Activated CD4-positive, alpha-beta T cell treated with anti-CD3 and anti-CD28 coated beads for 24 hours (primary cell): ENCODE data around the gene TRPM2.
A peak's percentile ranks its signal among the peaks of the same experiment; 100 is the strongest.

Experiments used
- DNase-seq, 2 donors: peaks; one replicate each; pipeline ENCODE4 v3.0.0-alpha.2; 2020; ENCODE audit warnings: low read depth in 2 of 2

Gene TRPM2

DNA sequence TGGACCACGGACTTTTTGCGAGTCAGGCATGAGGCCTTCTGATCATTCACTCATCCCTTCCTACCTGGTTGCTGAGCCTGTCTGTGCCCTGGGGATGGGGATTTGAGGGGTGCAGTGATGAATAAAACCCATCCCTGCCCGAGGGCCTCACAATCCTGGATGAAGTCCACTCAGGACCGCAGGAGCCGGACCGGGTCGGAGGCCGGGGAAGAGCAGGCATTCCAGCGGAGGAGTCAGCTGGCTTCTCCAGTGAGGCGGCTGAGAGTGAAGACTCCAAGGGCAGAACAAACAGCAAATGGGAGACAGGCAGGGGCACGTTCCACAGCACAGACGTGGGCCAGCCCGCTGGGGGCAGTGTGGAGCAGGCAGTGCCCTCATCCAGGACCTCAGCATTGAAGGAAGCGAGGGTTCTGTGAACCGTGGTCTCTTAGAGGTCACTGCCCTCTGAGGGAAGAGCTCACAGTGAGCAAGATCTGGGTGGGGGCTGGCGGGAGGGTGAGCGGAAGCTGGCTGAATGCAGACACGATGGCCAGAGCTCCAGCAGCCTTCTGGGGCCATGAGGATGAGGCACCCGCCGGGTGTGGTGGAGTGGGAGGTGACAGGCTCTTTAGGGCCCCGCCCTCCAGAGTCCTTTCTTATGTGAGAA, 91.0 kb downstream of the TRPM2 start:
- DNase-seq, result no peak

DNA sequence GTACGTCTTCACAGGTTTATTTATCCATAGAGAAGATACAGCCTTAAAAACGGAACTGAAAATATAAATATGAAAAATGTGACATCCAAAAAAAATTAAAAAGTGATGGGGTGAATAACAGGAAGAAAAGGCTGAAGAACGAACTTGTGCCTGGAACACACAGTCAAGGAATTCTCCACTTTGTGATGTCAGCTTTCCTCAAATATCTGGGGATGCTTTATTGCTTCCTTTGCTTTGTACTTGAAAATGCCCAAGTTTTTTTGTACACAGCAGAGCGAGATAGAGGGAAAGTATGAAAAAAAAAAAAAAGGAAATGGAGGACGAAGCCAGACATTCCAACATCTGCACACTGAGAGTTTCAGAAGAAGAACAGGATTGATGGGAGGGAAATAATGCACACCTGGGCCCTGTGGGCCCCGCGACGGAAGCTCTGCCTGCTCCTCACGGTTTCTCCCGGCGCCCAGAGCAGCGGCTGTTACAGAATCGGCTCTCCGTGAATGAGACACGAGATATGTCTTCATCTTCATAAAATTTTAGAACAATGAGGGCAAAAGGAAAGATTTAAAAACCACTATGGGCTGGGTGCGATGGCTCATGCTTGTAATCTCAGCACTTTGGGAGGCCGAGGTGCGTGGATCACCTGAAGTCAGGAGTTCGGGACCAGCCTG, 91.9 kb downstream of the TRPM2 start:
- DNase-seq, result no peak

DNA sequence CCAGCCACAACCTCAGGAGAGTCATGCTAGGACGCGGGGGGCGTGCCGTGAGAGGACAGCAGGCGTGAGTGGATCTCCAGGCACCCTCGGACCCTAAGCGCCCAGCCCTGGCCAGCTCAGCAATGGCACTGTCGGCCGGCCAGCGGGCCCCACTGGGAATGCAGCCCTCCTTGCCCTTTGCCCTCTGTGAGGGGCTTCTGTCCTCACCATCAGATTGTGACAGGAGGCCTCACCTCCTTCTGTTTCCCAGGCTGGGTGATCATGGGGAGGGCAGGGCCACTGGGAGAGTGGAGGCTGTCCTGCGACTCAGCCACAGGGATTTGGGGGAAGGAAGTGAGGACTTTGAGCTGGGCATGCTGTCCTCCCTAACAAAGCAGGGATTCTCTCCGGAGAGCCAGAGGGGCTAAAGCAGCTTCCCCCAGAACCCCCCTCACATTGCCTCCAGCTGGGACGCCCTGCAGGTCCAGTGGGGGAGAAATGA, 95.3 kb downstream of the TRPM2 start:
- no peak for DNase-seq

DNA sequence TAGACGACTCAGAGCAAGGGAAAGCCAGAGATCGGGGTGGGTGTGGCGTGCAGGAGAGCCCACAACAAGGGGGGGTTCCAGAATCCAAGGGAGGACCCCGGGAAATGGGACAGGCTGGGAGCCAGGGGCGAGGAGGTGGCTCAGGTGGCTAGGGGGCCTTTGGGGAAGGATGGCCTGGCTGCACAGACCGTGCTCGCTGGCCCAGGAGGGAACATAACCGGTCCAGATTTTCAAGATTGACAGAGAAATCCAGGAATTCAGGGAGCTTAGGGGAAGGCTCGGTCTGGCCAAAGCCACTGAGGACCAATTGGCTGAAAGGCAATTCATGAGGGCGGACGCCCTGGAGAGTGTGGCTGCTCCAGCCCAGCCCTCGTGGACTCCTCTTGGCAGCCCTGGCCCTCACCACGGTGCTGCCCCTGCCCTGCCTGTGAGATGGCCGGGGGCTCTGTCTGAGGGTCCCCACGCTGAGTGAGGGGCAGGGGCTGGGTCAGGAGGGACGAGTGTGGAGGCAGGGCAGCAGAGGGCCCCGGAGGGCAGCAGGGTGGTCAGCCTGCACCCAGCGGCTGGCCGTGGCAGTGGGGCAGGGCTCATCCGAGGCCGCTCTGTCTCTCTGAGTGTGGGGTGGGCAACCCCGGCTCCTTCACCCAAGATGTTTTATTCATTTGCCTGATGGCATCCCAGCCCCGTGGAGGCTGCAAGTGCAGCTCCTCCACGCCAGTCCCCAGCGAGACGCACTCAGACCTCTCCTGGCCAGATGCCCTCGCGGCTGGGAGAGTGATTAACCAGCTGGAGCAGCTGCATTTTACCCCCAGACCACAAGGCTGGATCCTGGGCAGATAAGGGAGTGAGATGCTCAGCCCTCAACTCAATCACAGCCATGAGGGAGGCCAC, 96.3 kb downstream of the TRPM2 start:
- DNase-seq, result no peak

DNA sequence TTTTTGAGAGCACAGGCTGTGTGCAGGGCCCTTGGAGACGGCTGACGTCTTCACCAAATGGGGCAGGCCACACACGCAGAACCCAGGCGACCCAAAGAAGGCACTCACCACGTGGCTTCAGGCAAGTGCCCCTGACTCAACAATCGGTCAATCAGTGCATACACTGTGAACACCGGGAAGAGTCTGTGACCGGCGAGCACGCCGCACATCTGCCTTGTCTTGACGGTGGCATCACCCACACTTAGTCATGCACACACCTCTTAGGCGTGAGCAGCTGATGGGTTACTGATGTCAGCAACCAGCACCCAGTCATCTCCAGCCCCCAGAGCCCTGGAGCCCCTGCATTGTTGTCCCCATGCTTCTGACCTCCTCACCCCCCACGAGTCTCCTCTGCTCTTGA, 97.0 kb downstream of the TRPM2 start:
- no peak for DNase-seq

DNA sequence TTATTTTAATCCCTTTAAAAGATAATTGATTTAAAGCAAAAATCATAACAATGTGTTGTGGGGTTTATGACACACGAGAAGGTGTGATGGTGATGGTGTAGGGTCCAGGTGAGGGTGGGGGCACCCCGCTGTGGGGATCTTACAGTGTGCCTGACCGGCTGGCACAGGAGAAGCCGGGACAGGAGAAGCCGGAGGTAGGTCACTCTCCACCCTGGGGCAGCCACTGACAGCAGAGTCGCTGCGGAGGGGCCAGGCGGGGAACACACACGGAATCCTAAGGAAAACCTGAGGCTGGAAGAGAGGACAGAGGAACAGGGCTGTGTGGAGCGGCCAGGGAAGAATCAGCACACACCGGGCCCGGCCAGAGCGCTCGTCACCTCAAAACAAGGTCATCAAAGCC, 97.6 kb downstream of the TRPM2 start:
- DNase-seq, result no peak

DNA sequence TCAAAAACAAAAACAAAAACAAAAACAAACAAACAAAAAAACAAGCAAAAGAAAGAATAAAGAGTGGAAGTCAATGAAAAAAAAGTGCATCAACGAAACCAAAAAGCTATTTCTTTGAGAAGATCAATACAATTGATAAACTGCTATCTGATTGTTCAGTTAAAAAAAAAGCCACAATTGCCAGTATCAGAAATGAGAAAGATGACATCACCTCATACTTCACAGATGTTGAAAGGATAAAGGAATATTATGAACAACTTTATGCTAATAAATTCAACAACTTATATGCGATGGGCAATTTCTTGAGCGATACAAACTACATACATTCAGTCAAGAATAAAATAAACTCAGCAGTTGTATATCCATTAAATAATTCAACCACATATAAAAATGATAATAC, 99.7 kb downstream of the TRPM2 start:
- DNase-seq, result no peak

DNA sequence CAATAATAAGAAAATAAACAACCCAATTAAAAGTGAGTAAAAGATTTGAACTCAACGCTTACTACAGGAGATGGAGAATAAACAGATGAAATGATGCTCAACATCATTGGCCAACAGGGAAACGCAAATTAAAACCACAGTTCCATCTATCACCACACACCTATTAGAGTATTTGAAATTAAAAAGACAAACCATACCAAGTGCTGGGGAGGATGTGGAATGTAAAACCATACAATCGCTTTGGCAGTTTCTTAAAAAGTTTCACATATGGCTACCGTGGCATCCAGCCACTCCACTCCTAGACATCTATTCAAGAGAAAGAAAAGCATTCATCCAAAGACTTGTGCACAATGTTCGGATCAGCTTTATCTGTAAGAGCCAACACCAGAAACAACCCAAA, 100.6 kb downstream of the TRPM2 start:
- no peak for DNase-seq

DNA sequence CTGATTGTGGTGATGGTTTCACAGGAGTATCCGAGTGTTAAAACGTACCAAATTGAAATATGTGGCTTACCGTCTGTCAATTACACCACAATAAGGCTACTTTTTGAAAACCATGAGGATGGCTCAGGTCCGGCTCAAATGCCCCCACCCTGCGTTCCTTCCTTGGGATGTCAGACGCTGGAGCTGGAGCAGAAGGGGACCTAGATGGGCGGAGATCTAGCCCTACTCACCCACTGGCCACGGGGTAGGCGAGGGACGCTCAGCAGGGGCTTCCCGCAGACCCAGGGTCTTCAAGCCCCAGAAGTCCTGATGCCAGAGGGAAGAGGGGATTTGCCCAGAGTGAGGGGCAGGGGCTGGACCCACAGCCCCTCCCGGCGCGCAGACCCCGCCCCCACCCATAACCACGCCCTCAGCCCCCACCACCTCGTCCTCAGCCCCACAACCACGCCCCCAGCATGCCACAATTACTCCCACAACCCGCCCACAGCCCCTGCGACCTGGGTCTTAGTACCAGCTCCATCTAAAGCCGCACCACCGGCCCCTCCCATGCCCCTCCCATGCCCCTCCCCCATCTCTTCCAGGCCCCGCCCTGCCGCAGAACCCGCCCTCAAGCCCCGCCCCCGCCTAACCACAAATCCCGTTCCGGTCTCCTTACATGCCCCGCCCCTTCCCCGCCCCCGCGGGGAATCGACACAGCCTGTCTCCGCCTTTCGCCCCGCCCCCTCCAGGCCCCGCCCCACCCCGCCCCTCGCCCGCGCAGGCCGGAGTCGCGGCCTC, 101.5 kb downstream of the TRPM2 start, which contains the start of gene LRRC3:
Gene LRRC3 (plus strand): TSS at position 764 of the 777 bp plus-strand sequence. CDS start 1,135 bp downstream, outside the sequence.
- DNase-seq, result peak; percentile 70 to 76

DNA sequence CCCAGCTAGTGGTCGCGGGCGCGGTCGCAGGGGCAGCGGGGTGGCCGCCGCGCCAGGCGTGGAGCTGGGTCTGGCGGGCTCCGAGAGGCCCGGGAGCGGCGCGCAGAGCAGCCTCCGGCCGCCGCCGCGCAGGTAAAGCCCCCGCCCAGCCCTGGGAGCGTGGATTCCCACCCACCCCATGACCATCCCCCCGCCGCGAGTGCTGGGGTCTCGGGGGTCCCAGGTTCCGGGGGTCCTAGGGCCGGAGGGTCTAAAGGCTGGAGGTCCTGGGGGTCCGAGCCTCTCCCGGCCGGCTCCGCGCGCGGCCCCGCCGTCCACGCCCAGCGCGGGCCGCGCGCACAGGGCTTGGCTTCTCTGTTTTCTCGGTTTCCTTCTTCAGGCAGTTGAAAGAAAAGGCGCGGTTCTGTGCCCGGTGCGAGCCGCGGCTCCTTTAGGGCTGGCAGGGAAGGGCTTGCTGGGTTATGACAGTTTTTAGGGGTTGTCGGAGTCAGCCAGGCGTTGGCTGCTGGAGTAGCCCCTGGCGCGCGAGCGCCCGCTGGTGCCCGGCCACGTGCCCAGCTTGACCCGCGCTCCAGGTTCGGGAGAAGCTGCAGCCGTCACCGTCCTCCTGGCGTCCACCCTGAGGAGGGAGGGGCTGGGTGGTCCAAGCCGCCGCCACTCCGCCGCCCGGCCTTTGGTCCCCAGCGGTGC, 102.2 kb downstream of the TRPM2 start:
- DNase-seq, result no peak

DNA sequence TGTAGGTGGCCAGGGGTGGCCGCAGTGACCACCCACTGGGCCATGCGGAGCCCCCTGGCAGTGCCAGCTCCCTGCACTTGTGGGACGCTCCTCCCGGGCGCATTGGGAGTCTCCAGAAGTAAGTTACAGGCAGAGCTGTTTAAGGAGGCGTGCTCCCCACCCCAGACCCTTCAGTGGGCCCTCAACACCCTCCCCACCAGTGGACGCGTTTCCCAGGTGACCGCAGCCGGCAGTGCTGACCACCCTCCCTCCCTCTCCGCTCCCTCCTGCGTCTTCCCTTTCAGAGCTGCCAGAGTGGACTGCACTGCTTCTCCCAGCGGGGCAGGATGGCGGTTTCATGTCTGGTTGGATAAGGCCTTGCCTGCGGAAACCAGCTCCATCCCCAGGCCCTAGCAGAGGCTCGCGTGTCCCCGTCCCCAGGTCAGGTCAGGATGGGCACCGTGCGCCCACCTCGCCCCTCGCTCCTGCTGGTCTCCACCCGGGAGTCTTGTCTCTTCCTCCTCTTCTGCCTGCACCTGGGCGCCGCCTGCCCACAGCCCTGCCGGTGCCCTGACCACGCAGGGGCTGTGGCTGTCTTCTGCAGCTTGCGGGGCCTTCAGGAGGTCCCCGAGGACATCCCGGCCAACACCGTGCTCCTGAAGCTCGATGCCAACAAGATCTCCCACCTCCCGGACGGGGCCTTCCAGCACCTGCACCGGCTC, 102.9 kb downstream of the TRPM2 start:
- no peak for DNase-seq

DNA sequence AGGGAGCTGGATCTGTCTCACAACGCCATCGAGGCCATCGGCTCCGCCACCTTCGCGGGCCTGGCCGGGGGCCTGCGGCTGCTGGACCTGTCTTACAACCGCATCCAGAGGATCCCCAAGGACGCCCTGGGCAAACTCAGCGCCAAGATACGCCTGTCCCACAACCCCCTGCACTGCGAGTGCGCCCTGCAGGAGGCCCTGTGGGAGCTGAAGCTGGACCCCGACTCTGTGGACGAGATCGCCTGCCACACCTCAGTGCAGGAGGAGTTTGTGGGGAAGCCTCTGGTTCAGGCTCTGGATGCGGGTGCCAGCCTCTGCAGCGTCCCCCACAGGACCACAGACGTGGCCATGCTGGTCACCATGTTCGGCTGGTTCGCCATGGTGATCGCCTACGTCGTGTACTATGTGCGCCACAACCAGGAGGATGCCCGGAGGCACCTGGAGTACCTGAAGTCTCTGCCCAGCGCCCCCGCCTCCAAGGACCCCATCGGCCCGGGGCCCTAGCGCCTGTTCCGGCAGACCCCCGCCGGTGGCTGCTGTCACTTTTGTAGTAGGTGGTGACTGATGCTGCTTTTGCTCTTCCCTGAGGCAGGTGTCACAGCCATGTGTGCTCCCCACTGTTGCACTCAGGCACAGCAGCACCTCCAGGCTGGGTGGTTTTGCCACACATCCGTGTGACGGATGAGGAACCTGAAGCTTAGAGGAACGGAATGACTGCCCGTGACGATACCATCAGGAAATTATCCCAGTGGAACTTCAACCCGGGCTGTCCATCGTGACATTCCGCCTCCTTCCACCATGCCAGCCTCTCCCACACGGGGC, 103.7 kb downstream of the TRPM2 start:
- no peak for DNase-seq

DNA sequence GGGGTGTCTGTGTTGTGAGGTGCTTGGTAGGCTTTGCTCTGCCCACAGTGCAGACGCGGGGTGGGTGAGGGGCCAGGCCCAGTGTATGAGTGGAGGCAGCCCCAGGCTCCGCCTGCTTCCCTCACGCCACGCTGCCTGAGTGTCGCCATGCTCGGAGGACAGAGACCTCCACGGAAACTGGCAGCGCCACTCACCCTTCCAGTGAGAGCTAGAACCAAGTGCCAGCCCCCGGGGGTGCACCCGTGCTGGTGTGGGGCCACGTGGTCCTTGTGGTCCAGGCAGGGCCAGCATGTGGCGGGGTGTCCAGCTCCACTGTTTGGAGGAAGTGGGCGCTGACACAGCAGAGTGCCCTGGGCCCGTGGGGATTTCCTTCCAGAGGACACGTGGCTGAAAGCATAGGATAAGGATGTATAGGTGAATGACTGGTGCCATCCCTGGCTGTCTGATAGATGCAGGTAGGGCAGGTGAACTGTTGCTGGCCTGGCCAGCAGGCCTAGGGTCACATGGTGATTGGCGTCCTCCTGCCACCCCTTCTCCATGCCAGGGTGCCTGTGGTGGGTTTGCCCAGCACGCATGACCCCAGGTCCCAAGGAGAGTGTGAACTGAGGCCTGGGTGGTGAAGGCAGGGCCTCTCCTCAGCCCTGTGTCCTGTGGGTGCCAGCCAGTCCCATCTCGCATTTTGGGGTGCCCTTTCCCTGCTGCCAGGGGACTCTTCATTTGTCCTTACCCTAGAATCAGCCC, 105.7 kb downstream of the TRPM2 start:
- no peak for DNase-seq

DNA sequence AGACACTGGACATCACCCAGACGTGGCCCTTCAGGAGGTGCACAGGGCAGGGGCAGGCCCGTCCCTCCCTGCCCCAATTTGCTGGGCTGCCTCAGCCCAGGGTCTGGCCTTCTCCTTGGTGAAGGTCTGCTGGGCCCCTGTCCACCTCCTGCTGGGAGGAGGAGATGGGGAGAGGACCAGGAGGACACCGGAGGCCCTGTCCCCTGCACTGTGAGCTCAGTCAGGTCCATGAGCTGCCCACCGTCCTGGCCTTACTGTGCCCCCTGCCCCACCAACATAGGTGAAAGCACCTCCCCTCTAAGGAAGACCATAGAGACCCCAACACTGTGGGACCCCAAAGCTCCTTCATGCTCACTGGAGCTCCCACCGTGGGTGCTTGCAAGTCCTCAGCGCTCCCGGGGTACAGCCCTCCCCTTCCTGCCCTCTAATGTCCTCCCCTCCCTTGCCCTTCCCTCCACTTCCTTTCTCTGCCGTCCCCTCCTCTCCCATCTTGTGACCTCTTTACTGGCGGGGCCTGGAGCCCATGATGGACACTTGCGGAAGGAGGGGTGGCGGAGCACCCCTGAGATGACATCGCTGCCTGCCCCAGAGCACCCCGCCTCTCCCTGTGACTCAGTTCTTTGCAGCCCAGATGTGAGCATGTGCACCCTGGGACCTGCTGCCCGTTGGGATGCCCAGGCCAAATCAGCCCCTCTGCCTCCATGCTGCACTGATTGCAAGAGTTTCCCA, 106.5 kb downstream of the TRPM2 start:
- no peak for DNase-seq

DNA sequence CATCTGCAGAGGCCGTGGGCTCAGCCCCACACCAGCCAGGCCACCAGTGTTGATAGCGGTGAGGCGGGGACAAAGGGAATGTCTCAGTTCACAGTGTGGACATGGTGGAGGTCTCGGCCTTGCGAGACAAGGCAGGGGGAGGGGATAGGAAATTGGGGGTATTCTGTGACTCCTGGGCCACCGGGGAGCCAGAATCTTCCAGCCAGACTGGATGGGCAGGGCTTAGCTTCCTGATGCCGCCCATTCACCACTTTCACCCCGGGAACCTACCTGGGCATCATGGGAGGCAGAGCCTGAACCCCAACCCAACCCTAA, 107.0 kb downstream of the TRPM2 start:
- DNase-seq, result no peak

DNA sequence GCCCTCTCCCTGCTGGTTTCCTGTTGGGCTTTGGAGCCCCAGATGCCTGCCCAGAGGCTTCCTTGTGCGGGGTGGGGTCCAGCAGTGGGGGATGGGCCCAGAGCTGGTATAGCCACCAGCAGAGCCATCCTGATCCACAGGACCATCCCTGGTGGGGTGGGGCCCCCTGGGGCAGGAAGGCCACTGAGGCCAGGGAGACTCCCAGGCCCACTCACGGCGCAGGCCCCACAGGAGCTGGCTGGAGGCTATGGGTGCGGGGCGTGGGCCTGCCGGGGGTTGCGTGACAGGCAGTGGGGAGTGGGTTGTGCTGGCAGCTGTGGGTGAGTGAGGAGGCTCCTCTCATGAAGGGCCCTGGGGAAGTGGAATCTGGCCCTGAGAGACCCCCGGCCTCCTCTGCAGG, 107.6 kb downstream of the TRPM2 start:
- no peak for DNase-seq

DNA sequence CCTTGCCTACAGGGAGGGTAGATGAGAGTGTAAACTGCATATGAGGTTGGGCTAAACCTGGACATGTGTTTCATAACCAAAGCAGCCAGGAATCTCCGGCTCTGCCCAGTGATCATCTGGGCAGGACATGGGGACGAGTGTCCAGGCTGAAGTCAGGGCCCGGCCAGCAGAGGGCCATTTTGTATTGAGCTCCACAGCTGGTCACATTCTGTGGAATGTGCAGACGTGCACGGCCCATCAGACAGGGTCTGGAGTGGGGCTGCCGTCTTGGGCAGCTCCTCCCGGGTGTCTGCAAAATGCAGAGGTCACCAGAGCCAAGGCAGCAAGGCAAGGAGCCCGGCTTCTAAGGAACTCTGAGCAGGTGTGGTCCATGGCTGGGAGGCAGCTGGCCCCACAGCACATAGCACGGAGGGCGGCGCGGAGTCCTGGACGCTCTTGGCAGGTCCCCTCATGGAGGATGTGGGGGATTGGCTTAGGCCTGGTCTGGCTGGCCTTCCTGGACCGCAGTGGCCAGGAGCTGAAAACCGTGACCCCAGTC, 108.1 kb downstream of the TRPM2 start:
- no peak for DNase-seq
